Stimulated activated CD4-positive, alpha-beta T cell treated with anti-CD3 and anti-CD28 coated beads, Interleukin-1b, Interleukin-23, amount 100 ng/mL, for 1 hour (primary cell): ENCODE results near the gene SCN4A.
A peak's percentile ranks its signal among the peaks of the same experiment; 100 is the strongest.
"Not testable (repeated sequence)": the region's sequence is repeated elsewhere in the genome, so short reads cannot be mapped to it uniquely, and the experiment has no call there.

ENCODE experiments used
- DNase-seq, 2 donors: peaks; one replicate each; pipeline ENCODE4 v3.0.0-alpha.2; 2020; ENCODE audit warnings: low read depth in 2 of 2

The SCN4A gene

GRCh38 chr17:63984651-63985386, 12.1 kb upstream of the SCN4A start:
- DNase-seq: peak in 1 of 2 donors; percentile 31

GRCh38 chr17:63984236-63984635, 11.5 kb upstream of the SCN4A start:
- no peak for DNase-seq

- no peak for DNase-seq
Observed at GRCh38 chr17:63983320-63983719, 10.6 kb upstream of the SCN4A start.

- not testable (repeated sequence) for DNase-seq
Observed at GRCh38 chr17:63982641-63983040, 9.9 kb upstream of the SCN4A start.

- DNase-seq: no peak
Observed at GRCh38 chr17:63978272-63979200, 5.8 kb upstream of the SCN4A start.

GRCh38 chr17:63976702-63977101, 4.0 kb upstream of the SCN4A start:
- no peak for DNase-seq

- no peak for DNase-seq
Observed at GRCh38 chr17:63975541-63976092, 2.9 kb upstream of the SCN4A start.

GRCh38 chr17:63974594-63975192, 2.0 kb upstream of the SCN4A start:
- no peak for DNase-seq

GRCh38 chr17:63973930-63974593, 1.3 kb upstream of the SCN4A start:
- DNase-seq: no peak

GRCh38 chr17:63973247-63973646, 529 bp upstream of the SCN4A start:
- DNase-seq: no peak

GRCh38 chr17:63969278-63969677, 3.4 kb downstream of the SCN4A start:
- no peak for DNase-seq

GRCh38 chr17:63967953-63968352, 4.8 kb downstream of the SCN4A start:
- DNase-seq: no peak

GRCh38 chr17:63966646-63967264, 6.0 kb downstream of the SCN4A start:
- DNase-seq: no peak

GRCh38 chr17:63963123-63963522, 9.6 kb downstream of the SCN4A start:
- no peak for DNase-seq

- DNase-seq: no peak
Observed at GRCh38 chr17:63962298-63962744, 10.4 kb downstream of the SCN4A start.

GRCh38 chr17:63961355-63962212, 11.1 kb downstream of the SCN4A start:
- no peak for DNase-seq

- no peak for DNase-seq
Observed at GRCh38 chr17:63960430-63960829, 12.3 kb downstream of the SCN4A start.

- DNase-seq: no peak
Observed at GRCh38 chr17:63960006-63960405, 12.7 kb downstream of the SCN4A start.

- no peak for DNase-seq
Observed at GRCh38 chr17:63956296-63956920, 16.3 kb downstream of the SCN4A start.

GRCh38 chr17:63955791-63956190, 16.9 kb downstream of the SCN4A start:
- DNase-seq: no peak
